K562 (cell line): Measurements from ENCODE around the gene METAP2. TPM values are rescaled to one million over a fixed set of nuclear protein-coding genes. Genes with fewer than 3 reads are reported as not detected.

Experiments
- ARID3A ChIP-seq: IDR thresholded peaks from 2 replicates; pipeline ENCODE4 v1.6.1; 2012; ENCODE audit warnings: low read depth, low read length, improper control_type of control experiment, borderline replicate concordance
- CSDE1 ChIP-seq, 2 experiments: fragments of 450-650 bp; IDR thresholded peaks; 2 replicates each; pipeline ENCODE4 v1.6.1; 2016; ENCODE audit warnings: mild to moderate bottlenecking in 1 of 2
- DIDO1 ChIP-seq: fragments of 450-650 bp; IDR thresholded peaks from 2 replicates; pipeline ENCODE4 v1.6.1; 2016; ENCODE audit warnings: low read depth, missing biosample characterization, missing genetic modification characterization
- NR4A1 ChIP-seq, 2 experiments: fragments of 250-450 bp in 1 of 2; fragments of 450-650 bp in 1 of 2; sonication (Bioruptor Pico) in 1 of 2; IDR thresholded peaks; 2 replicates each; pipeline versions ENCODE4 v1.4.0 to v1.6.1; 2016 to 2020; ENCODE audit warnings: mild to moderate bottlenecking in 2 of 2, missing compliant biosample characterization in 1 of 2, missing genetic modification characterization in 1 of 2, moderate library complexity in 1 of 2
- PHB ChIP-seq: fragments of 250-450 bp; sonication (Bioruptor Pico); IDR thresholded peaks from 2 replicates; pipeline ENCODE4 v1.5.0; 2021
- TCF7 ChIP-seq: sonication (generic); IDR thresholded peaks from 2 replicates; pipeline ENCODE4 v1.6.1; 2016; ENCODE audit warnings: antibody characterized with exemption, borderline replicate concordance
- TRIM24 ChIP-seq, 2 experiments: fragments of 450-650 bp; IDR thresholded peaks; 2 replicates each; pipeline ENCODE4 v1.6.1; 2016
- UBTF ChIP-seq, 2 experiments: IDR thresholded peaks; 2 replicates each; pipeline ENCODE4 v1.6.1; 2012; ENCODE audit warnings: improper control_type of control experiment in 2 of 2, low read depth in 2 of 2, low read length in 2 of 2, borderline replicate concordance in 1 of 2
- ZBTB40 ChIP-seq, 2 experiments: fragments of 450-650 bp in 1 of 2; sonication (generic) in 1 of 2; formaldehyde crosslinking in 1 of 2; IDR thresholded peaks; 2 replicates each; pipeline versions ENCODE4 v1.7.1 to v1.9.0; 2016 to 2022; ENCODE audit warnings: inconsistent platforms in 1 of 2, mild to moderate bottlenecking in 1 of 2, missing genetic modification reagents in 1 of 2
- polyA plus RNA-seq, 8 experiments: library from polyadenylated mRNA; depleted of rRNA in 4 of 8; stranded (reverse) in 5 of 8; unstranded in 3 of 8; fragments of >200 nt; fragmentation: Nextera tagmentation in 2 of 8; fragmentation: Illumina TruSeq in 1 of 8; extraction: Ambion mirVana in 2 of 8; extraction: Trizol in 1 of 8; gene quantifications; 2 replicates each; pipeline versions ENCODE4 v1.2.1 to v1.2.3, GENCODE V29; 2011 to 2014; ENCODE audit warnings: inconsistent platforms in 1 of 8, missing spikeins in 1 of 8
- total RNA-seq, 7 experiments: library from RNA; depleted of rRNA in 6 of 7; stranded (reverse); fragments of >200 nt in 6 of 7; fragmentation: Illumina TruSeq in 2 of 7; extraction: Trizol in 2 of 7; gene quantifications; 2 replicates each; pipeline versions ENCODE4 v1.2.1 to v1.2.3, GENCODE V29; 2011 to 2021; ENCODE audit warnings: low replicate concordance in 1 of 7

The METAP2 gene
- total and polyA plus RNA-seq, 9 of the 15 experiments (the other 6 are each of a cell fraction or from before 2014, with no cell fraction given), result 75.5 to 205 (median 164) TPM

GRCh38 chr12:95473884-95474659 lies at the start of gene METAP2 (continued):
- TF ChIP-seq ZBTB40 (IDR thresholded peaks at IDR 0.05) (peak; percentile 81), ZBTB40 (CRISPR knock-in tag; IDR thresholded peaks at IDR 0.05) (no peak), ARID3A (no peak), DIDO1 (tag) (peak; percentile 59; the same call in 1 of the 2 replicates), TCF7 (no peak), PHB (no peak), CSDE1 (IDR thresholded peaks at IDR 0.05) (no peak), UBTF (IDR thresholded peaks at IDR 0.05; ENCODE audit: borderline replicate concordance in 1 of 2, low read depth in 2 of 2, low read length in 2 of 2) (peak in 1 of 2 experiments; percentile 95; a peak in 2 of 4 replicates), NR4A1 (CRISPR knock-in tag; IDR thresholded peaks at IDR 0.05) (0 out of 2 replicates have a peak, but pooled peaks have one; percentile 53), NR4A1 (tag; IDR thresholded peaks at IDR 0.05) (no peak), TRIM24 (IDR thresholded peaks at IDR 0.05) (peak in 1 of 2 experiments; percentile 8; a peak in 1 of 4 replicates)
